Measurements from ENCODE around the gene GPR153. TPM values are rescaled to one million over a fixed set of nuclear protein-coding genes. Genes with fewer than 3 reads are reported as not detected.

The GPR153 gene
- total RNA-seq, 1 experiment from 2014 or later = 6.1 TPM

GRCh38 chr1:6225651-6226050, 35.2 kb downstream of the GPR153 start:
- Histone ChIP-seq H3K36me3 (ENCODE audit: control insufficient read depth in 1 of 2, insufficient read depth in 2 of 2, low read length in 2 of 2) (peaks cover 7 to 49% of the 10 kb centered on the region in 2 experiments; a peak in 3 of 4 replicates), H3K4me3 (replicated peaks in 1 of 2; ENCODE audit: low read depth in 1 of 2, low read length in 2 of 2) (no peak overlapping the region), H3K4me1 (ENCODE audit: control insufficient read depth in 1 of 2, insufficient read depth in 2 of 2, low read length in 2 of 2) (peaks cover 57 to 65% of the 10 kb centered on the region in 2 experiments), H3K9me2 (ENCODE audit: insufficient read depth) (no peaks in the 10 kb centered on the region), H3K9me3 (ENCODE audit: control insufficient read depth in 1 of 2, insufficient read depth in 1 of 2, low read depth in 1 of 2, low read length in 2 of 2) (no peaks in the 10 kb centered on the region), H4K20me1 (ENCODE audit: insufficient read depth) (no peaks in the 10 kb centered on the region; the same call in 1 of the 2 replicates), H3K9ac (ENCODE audit: low read length) (peak overlapping the region; percentile 53), H3K79me2 (ENCODE audit: insufficient read depth, low read length) (peaks cover 67% of the 10 kb centered on the region), H3K4me2 (ENCODE audit: low read length) (peak overlapping the region; percentile 58), H3K27me3 (ENCODE audit: insufficient read depth, low read length) (no peaks in the 10 kb centered on the region), H3K27ac (ENCODE audit: low read depth, low read length) (peak overlapping the region; percentile 73), H2AFZ (ENCODE audit: low read depth, low read length, poor library complexity, severe bottlenecking) (no peak overlapping the region)
- CTCF ChIA-PET = interaction anchor here (1.5 to 2.0 kb wide), 2 partner anchors 13 to 21 kb away, joined by 5 to 11 read pairs; no protein-coding TSS in a partner anchor
- BruUV-seq (replicated peaks) = no TSS peak
- no peak for DNase-seq (ENCODE audit: low read depth, low spot score)
- intact Hi-C loops (cut with micrococcal nuclease) = no loop called here
- POLR2A ChIA-PET = interaction anchor here (0.9 kb wide), 1 partner anchor 19 kb away, joined by 4 read pairs; no protein-coding TSS in a partner anchor
- no peak for ATAC-seq
- RAD21 ChIA-PET (ENCODE audit: low non-redundant PET in 1 of 2, low total read pairs in 2 of 2, uncharacterized antibody in 2 of 2, unreplicated experiment in 2 of 2) = no interaction called here
- TF ChIP-seq EZH2 (IDR thresholded peaks at IDR 0.05) = no peak
- no peak for TF ChIP-seq ZNF274 (IDR thresholded peaks at IDR 0.05; ENCODE audit: low read depth, low read length)
- TF ChIP-seq, protein P1, sequence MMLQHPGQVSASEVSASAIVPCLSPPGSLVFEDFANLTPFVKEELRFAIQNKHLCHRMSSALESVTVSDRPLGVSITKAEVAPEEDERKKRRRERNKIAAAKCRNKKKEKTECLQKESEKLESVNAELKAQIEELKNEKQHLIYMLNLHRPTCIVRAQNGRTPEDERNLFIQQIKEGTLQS (IDR thresholded peaks at IDR 0.05) = no peak
- no peak for TF ChIP-seq EGR1 (IDR thresholded peaks at IDR 0.05; ENCODE audit: low read depth)
- TF ChIP-seq POLR2A (IDR thresholded peaks at IDR 0.05; ENCODE audit: borderline replicate concordance, extremely low read depth, insufficient read depth, insufficient read length) = no peak
- TF ChIP-seq SIN3A (IDR thresholded peaks at IDR 0.05; ENCODE audit: low read depth) = no peak
- no peak for TF ChIP-seq ELF1 (IDR thresholded peaks at IDR 0.05; ENCODE audit: borderline replicate concordance, low read depth)
- TF ChIP-seq CTCF (IDR thresholded peaks at IDR 0.05 in 2 of 3, conservative IDR thresholded peaks at IDR 0.05 in 1 of 3; ENCODE audit: borderline replicate concordance in 1 of 3, insufficient read depth in 1 of 3, low read depth in 2 of 3, low read length in 2 of 3) = no peak
- no peak for TF ChIP-seq YY1 (IDR thresholded peaks at IDR 0.05; ENCODE audit: extremely low read depth, insufficient replicate concordance, low read depth, low read length)
- no peak for TF ChIP-seq SP1 (IDR thresholded peaks at IDR 0.05; ENCODE audit: low read depth)
- no peak for TF ChIP-seq TCF7L2 (IDR thresholded peaks at IDR 0.05; ENCODE audit: borderline replicate concordance, extremely low read depth, insufficient read depth, insufficient read length)
- TF ChIP-seq CEBPB (IDR thresholded peaks at IDR 0.05; ENCODE audit: low read depth) = no peak
- no peak for TF ChIP-seq EZH2phosphoT487 (IDR thresholded peaks at IDR 0.05; ENCODE audit: borderline replicate concordance)
- no peak for TF ChIP-seq SRF (IDR thresholded peaks at IDR 0.05; ENCODE audit: low read depth)
- TF ChIP-seq, protein P2, sequence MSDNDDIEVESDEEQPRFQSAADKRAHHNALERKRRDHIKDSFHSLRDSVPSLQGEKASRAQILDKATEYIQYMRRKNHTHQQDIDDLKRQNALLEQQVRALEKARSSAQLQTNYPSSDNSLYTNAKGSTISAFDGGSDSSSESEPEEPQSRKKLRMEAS (IDR thresholded peaks at IDR 0.05) = no peak
- TF ChIP-seq RAD21 (IDR thresholded peaks at IDR 0.05; ENCODE audit: low read depth) = no peak
